GM12873 (cell line): ENCODE results near the gene CKLF.

Source experiments
- TF ChIP-seq, protein P1 (sequence below): IDR thresholded peaks from 2 replicates; pipeline ENCODE4 v1.5.1; 2012; ENCODE audit warnings: low read depth, mild to moderate bottlenecking, moderate library complexity, low read length, control low read depth; ENCODE audit not compliant: insufficient read depth; ENCODE audit errors: missing control alignments

CKLF gene

DNA sequence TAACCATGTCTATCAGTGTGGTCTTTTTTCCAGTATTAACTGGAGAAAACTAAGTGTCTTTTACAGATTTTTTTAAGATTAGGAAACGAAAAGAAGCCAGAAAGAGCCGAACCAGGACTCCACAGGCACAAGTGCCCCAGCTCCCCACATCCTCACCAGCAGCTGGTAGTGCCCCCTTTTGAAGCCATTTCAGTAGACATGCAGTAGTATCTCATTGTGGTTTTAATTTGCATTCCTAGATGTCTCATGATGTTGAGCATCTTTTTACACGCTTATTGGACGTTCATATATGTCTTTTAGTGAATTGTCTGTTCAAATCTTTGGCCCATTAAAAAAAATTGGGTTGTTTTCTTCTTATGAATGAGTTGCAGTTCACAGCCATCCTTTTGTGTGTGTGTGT lies 47.4 kb downstream of the CKLF start:
- TF ChIP-seq, protein P1, sequence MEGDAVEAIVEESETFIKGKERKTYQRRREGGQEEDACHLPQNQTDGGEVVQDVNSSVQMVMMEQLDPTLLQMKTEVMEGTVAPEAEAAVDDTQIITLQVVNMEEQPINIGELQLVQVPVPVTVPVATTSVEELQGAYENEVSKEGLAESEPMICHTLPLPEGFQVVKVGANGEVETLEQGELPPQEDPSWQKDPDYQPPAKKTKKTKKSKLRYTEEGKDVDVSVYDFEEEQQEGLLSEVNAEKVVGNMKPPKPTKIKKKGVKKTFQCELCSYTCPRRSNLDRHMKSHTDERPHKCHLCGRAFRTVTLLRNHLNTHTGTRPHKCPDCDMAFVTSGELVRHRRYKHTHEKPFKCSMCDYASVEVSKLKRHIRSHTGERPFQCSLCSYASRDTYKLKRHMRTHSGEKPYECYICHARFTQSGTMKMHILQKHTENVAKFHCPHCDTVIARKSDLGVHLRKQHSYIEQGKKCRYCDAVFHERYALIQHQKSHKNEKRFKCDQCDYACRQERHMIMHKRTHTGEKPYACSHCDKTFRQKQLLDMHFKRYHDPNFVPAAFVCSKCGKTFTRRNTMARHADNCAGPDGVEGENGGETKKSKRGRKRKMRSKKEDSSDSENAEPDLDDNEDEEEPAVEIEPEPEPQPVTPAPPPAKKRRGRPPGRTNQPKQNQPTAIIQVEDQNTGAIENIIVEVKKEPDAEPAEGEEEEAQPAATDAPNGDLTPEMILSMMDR: no peak

DNA sequence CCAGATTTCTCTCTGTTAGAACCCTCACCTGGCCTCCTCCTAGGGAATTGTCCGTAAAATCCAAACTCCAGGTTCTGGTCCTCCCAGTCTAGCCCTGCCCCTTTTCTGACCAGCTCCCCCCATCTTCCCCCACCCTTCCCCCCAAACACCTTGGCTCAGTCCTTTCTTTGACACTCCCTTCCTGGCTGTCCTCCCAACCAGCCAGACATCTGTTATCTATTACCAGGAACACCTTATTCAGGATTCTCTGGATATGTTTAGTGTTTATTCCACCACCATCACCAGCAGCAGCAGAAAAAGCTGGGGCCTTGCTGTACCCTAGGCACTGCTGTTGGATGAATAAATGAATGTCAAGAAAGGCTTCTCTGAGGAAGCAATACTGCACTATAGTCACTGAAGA lies 48.1 kb downstream of the CKLF start:
- TF ChIP-seq, protein P1: no peak

DNA sequence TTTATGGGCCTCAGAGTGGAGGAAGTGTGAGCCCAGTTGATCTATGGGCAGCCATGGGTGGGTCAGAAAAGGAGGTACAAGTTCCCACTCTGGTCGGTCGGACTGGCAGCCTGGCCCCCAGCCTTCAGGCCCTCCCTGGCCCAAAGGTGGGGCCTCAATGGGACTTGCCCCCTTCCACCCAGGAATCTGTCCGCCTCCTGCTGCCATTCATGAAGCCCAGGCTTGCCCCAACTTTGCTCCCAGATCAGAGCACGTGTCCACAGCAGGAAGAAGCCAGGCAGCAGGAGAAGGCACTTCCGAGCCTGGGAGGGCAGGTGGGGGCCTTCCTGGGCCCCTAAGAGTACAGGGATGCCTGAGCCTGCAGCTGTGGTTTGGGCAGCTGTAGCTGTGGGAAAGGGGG lies 49.1 kb downstream of the CKLF start:
- TF ChIP-seq, protein P1: no peak

DNA sequence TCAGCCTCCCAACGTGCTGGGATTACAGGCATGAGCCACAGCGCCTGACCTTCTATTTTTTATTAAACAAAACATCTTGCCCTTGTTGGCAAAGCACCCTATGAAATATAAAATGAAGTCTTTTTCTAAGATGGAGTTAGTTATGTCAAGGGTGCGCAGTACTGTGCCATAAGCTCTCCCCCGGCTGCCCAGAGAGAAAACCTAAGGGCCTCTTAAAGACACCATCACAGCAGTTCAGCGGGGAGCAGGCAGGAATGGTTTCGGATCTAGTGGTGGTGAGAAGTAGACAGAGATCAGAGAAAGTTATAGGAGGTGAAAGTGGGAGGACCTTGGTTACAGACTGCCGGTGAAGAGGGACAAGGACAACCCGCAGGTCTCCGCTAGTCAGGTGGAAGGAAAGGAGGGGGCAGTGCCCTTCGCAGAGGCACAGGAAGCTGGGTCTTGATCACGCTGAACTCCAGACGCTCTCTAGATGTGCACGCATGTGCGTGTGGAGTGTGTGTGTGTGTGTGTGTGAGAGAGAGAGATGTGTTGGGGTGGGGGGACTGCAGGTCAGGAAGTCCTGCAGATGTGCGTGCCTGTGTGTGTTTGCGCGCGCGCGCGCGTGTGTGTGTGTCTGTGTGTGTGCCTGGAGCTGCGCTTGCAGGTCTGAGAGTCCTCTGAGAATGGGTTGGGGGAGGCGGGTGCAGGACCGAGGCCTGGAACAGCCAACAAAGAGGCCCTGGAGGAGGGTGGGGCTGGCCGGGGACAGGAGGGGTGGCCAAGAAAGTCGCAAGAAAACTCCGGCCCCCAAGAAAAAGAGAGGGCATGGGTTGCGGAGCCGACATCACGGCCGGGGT lies 51.4 kb downstream of the CKLF start:
- TF ChIP-seq, protein P1: no peak

DNA sequence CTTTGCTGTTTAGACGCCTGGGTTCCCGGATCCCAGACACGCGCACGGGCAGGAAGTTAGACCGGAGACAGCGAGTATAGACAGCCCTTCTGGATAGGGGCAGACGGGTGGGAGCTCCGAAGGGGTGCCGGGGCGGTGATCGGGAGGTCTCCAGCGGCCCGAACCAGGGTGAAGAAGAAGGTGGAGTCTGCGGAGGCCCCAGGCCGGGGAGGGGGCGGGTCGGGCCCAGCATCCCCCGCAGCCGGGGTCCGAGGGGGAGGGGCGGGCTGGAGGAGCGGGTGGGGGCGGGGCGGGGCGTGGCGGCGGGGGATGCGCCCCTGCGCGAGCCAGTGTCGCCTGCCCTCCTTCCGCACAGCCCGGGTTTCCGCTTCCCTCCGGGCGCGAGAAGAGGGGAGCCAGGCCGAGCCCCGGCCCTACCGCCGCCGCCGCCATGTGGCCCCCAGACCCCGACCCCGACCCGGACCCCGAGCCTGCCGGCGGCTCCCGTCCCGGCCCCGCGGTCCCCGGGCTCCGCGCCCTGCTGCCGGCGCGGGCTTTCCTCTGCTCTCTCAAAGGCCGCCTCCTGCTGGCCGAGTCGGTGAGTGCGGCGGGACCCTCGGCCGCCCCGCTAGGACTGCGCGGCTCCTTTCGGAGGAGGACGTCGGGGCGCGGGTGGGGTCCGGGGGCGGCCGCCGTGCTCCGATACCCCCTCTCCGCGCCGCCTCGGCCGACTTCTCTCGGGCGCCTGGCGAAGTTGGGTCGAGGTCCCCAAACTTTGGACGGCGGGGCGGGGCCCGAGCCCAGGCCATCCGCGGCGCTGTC lies 52.2 kb downstream of the CKLF start, which contains the start of gene CMTM3:
Gene CMTM3, plus strand, starts transcription at position 329 of the 801 bp plus-strand sequence. Its CDS starts 102 bp downstream, at position 431.
- TF ChIP-seq, protein P1: peak; percentile 61

DNA sequence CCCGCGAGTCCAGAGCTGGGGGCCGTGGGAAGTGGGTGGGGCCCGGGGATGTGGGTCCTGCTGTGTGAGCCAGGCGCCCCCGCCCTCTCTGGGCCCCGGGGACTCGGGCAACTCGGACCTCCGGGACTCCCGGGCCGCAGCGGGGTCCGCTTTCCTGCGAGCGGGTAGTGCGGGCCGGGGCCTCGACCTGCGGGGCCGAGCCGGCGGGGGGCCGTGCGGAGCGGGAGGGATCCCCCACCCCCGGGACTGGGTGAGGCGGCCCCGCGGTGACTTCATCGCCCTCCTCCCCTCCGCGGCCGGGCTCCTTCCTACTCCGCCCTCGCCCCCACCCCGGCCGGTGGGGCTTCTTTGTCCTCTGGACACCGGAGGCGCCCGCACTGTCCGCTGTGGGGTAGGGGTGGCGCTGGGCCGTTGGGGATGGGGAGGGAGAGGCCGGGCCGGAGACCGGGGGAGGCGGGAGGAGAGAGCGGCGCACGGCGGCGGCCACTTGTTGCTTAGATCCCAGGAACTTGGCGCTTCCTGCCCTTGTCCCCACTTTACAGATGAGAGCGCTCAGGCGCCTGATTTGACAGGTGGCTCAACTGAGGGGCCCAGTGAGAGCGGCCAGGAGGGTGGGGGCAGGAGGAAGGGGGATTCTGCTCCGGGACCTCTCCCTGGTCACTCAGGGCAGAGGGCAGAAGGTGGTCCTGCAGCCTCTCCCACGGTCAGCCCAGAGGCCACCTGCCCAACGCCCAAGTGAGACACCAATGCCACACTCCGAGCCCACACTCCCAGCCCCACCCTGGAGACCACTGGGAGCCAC lies 53.0 kb downstream of the CKLF start:
- TF ChIP-seq, protein P1: no peak
